HG03575 (cell line): Measurements from ENCODE around the gene SBF2.
"Not testable (repeated sequence)": the region's sequence is repeated elsewhere in the genome, so short reads cannot be mapped to it uniquely, and the experiment has no call there.

ENCODE experiments used
- ATAC-seq: cut with Tn5 transposase; IDR thresholded peaks from one replicate; pipeline ENCODE4 v1.9.1; 2021; ENCODE audit not compliant: unreplicated experiment, insufficient number of reproducible peaks, low FRiP score; ENCODE audit errors: extremely low read depth

SBF2 gene

DNA sequence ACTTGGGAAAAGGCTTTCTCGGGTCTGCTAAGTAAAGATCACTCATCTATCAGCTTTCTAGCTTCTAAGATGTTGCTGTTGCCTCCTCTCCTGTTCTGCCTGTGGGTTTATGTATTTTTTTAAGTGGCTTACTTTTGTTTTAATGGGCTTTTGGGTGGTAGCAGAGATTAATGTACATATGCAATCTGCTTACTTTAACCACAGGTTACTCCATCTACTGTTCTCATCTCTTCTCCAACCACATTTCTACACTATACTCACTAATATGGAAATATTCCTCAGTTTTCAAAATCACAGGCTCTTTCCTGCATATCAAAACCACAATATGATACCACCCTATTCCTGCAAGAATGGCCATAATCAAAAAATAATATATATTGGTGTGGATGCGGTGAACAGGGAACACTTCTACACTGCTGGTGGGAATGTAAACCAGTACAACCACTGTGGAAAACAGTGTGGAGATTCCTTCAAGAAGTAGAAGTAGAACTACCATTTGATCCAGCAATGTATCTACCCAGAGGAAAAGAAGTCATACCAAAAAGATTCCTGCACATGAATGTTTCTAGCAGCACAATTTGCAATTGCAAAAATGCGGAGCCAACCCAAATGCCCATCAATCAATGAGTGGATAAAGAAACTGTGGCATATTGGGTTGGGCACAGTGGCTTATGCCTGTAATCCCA, 341.4 kb downstream of the SBF2 start:
- ATAC-seq, result no peak

DNA sequence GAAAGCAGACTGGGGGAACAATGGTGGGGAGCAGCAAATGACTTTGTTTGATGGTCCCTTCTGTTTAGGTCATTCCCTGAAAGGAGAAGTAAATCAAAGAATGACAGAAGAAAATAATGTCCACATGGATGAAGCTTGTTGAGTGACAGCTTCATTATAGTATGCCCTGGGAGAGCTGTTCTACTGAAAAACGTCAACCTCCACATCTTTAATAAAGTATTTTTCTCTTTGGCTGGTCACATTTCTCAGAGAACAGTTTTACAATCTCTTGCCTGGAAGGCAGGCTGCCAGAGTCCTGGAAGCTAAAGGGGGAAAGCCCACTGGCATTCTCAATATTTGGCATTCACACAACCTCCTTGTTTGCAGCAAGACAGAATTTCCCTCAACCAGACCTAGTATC, 342.2 kb downstream of the SBF2 start:
- ATAC-seq, result no peak

DNA sequence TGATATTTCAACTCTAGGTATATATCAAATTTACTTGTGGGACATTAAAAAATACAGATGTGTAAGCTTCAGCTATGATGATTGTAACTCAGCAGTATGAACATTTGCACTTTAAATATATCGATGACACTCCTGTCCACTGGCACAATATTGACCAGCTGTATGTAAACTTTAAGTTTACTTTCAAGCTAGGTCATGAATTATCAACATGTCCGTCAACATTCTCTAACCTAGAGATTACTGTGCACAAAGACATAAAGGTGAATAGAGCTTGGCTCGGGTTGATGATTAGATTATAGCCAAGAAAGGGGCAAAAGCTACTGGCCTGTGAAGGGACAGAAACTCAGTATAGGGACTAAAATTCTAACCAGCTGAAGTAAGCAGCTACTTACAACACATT, 343.6 kb downstream of the SBF2 start:
- no peak for ATAC-seq

DNA sequence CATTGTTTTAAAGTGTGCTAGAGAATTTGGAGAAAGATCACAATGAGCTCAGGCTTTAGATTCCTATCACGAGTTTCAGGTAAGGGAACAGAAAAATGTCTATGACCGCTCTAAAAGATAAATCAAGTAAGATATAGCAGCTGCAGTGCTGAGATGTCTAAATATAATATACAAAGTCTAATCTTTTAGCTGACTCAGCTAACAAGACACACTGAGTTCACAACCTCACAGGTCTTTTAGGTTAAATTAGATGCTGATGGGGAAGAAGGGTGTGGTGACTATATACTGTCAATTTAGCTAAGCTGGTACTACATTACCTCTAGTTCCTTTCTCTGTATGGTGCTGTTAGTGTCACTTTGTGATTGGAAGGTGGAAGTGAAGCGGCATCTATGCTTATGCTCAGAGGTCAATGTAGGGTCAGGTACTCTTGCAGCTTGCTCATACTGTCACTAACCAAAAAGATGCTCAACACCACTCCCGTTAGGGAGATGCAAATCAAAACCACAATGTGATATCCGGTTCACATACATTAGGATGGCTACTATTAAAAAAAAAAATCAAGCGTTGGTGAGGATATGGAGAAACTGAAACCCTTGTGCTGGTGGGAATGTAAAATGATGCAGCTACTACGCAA, 346.7 kb downstream of the SBF2 start:
- peak; percentile 50 for ATAC-seq

DNA sequence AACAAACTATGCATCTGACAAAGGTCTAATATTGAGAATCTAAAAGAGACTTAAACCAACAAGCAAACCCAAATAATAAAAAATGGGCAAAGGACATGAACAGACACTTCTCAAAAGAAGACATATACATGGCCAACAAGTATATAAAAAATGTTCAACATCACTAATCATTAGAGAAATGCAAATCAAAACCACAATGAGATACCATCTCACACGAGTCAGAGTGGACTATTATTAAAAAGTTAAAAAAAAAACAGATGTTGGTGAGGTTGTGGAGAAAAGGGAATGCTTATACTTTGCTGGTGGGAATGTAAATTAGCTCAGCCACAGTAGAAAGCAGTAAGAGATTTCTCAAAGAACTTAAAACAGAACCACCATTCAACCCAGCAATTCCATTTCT, 348.3 kb downstream of the SBF2 start:
- not testable (repeated sequence) for ATAC-seq

DNA sequence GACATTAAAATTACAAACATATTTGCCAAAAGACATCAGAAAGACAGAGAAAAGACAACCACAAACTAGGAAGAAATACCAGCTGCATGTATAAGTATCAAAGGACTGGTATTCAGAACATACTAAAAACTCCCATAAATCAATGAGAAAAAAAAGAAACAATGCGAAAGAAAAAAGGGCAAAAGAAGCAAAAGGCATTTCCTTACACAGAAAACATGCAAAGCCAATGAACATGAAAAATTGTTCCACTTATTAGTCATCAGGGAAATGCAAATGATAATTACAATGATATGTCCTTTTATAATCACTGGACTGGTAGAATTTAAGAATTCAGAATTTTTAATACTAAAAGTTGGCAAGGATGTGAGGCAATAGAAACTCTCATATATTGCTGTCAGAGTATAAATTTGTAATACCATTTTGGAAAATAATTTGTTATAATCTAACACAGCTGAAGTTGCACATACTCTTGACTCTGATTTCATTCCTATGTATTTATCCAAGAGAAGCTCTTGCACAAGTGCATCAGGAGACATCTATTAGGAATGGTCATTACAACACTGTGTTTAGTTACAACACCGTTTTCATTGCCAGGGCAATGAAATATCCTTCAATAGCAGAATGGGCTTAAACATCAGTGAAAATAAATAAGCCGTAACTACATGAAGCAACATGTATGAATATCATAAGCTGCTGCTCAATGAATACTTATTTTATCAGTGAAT, 350.5 kb downstream of the SBF2 start:
- no peak for ATAC-seq

DNA sequence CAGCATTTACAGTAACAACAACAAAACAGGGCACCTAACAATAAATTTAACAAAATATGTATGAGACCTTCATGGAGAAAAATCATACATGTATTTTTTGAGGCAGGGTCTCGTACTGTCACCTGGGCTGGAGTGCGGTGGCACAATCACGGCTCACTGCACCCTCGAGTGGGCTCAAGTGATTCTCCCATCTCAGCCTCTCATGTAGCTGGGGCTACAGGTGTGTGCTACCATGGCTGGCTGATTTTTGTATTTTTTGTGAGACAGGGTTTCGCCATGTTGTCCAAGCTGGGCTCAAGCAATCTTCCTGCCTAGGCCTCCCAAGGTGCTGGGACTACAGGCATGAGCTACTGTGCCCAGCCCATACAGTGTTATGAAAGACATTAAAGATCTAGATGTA, 352.0 kb downstream of the SBF2 start:
- ATAC-seq, result no peak

DNA sequence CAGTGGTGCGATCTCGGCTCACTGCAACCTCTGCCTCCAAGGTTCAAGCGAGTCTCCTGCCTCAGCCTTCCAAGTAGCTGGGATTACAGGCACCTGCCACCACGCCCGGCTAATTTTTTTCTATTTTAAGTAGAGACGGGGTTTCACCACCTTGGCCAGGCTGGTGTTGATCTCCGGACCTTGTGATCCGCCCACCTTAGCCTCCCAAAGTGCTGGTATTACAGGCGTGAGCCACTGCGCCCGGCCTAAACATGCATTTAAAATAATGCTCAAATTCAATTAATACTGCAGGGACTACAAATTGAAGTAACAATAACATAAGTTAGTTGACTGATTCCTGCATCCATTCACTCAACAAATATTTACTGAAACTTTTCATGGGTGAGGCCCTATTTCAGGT, 354.9 kb downstream of the SBF2 start:
- ATAC-seq, result not testable (repeated sequence)

DNA sequence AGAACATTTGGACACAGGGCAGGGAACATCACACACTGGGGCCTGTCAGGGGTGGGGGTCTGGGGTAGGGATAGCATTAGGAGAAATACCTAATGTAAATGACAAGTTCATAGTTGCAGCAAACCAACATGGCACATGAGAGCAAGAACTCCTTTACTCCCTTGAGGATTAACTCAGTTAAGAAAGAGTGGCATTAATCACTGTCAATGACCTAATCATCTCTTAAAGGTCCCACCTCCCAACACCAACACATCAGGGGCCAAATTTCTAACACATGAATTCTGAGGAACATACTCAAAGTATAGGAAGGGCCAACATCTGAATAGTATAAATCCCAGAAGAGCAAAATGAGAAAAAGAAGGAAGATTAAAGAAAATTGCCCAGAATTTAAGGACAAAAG, 357.3 kb downstream of the SBF2 start:
- ATAC-seq, result no peak

DNA sequence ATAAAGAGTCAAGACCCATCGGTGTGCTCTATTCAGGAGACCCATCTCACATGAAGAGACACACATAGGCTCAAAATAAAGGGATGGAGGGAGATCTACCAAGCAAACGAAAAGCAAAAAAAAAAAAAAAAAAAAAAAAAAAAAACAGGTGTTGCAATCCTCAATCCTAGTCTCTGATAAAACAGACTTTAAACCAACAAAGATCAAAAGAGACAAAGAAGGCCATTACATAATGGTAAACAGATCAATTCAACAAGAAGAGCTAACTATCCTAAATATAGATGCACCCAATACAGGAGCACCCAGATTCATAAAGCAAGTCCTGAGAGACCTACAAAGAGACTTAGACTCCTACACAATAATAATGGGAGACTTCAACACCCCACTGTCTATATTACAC, 361.2 kb downstream of the SBF2 start:
- ATAC-seq, result not testable (repeated sequence)

DNA sequence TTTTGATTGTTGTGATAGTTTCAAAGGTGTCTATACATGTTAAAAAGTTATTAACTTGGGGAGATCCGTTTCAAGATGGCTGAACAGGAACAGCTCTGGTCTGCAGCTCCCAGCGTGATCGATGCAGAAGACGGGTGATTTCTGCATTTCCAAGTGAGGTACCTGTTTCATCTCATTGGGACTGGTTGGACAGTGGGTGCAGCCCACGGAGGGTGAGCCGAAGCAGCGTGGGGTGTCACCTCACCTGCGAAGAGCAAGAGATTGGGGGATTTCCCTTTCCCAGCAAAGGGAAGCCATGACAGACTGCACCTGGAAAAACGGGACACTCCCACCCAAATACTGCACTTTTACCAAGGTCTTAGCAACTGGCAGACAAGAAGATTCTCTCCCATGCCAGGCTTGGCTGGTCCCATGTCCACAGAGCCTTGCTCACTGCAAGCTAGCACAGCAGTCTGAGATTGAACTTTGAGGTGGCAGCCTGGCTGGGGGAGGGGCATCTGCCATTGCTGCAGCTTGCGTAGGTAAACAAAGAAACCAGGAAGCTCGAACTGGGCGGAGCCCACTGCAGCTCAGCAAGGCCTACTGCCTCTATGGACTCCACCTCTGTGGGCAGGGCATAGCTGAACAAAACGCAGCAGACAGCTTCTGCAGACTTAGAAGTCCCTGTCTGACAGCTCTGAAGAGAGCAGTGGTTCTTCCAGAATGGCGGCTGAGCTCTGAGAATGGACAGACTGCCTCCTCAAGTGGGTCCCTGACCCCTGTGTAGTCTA, 363.3 kb downstream of the SBF2 start:
- ATAC-seq, result not testable (repeated sequence)

DNA sequence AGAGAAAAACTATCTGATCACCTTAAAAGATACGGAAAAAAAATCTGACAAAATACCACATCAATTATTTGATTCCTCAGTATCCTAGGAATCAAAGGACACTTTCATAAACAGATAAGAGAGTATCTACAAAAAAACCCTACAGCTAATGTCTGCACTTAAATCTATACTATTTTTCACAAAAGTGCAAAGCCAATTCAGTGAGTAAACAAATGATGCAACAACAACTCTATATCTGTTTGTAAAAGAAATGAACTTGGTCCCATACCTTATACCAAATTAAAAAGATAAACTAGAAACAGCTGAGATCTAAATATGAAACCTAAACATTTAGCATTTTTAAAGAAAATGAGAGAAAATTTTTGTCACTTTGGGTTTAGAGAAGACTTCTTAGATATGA, 366.3 kb downstream of the SBF2 start:
- ATAC-seq, result no peak

DNA sequence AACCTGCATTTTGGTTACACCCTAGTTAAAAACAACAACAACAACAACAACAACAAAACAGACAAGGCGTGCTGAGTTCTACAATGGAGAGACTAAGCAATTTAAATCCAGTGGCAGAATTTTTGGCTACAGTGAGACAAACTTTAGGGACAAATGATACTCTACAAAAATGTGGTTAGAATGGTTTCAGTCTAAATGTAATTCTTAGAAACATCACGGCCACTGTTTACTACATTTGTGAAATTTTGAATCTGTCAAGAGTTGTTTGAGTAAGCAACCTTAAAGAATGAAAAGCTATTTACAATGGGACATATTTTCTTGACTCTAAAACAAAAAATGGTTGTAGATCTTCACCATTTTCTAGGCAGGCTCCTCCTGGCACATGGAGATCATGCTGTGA, 370.7 kb downstream of the SBF2 start:
- no peak for ATAC-seq

DNA sequence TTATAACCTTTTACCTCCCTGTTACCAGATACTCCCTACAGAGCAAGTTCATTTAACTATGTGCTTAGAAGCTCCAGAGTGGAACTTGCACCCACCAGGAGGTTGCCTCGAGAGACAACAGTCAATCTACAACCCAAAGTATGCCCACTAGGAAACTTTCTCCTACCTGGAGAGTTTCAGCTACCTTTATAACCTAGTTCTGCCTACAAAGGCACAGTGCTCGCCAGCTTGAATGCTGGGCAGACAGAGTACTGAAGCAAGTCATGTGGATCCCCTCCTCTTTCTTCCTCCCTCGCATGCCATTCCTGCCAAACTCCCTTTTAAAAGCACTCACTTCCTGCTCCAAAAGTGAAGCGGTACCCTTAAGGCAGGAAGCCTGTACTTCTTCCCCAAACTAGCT, 371.2 kb downstream of the SBF2 start:
- no peak for ATAC-seq

DNA sequence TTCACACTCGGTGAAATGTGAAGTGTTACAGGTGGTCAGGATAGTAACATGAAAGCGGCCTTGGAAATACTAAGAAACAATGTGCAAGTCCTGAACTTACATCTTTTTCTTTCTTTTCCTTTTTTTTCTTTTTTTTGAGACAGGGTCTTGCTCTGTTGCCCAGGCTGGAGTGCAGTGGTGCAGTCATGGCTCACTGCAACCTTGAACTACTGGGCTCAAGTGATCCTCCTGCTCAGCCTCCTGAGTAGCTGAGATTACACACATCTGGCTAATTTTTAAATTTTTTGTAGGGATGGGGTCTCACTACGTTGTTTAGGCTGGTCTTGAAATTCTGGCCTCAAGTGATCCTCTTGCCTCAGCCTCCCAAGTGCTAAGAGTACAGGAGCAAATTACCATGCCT, 377.5 kb downstream of the SBF2 start:
- no peak for ATAC-seq

DNA sequence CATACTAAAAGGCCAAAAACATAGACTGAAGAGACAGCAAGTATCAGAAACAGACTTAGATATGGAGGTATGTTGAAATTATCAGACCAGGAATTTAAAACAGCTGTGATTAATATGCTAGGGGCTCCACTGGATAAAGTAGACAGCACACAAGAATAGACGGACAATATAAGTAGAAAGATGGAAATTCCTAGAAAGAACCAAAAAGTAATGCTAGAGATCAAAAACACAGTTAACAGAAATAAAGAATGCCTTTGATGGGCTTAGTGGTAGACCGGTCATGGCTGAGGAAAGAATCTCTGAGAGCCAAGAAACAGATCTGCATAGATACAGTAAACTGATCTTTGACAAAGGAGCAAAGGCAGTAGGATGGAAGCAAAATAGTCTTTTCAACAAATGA, 380.0 kb downstream of the SBF2 start:
- no peak for ATAC-seq

DNA sequence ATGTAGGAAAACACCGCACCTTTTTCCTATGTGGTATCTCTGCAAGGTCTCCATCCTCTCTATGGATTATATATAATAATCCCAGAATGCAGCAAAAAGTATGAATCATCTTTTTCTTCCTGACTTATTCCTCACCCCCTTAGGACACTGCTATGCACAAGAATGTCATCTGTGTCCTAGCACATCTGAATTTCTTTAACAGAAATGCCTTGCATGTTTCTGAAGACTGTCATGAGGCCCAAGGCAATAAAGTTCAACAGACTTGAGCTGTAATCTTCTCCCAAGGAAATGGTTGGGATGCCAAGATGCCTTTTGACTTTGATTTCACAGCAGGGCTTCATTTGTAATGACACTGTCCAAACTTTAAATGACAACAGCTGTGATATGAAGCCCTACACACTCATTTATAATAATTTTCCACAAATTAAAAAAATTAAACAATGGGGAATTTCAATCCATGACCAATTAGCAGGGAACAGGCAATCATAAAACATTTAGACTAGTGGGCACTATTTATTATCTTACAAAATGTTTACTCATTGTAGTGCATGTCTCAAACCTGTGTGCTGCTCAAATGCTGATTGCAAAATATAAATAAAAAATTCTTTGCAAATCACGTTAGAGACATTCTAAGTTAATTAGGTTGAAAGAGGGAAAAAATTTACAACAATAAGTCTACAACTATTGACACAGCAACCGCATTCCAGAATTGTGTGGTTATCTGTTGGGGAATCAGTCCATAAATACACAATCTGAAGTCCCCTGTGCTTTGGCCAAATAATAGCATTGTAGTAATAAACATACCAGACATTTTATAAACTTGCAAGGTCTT, 387.8 kb downstream of the SBF2 start:
- ATAC-seq, result no peak

DNA sequence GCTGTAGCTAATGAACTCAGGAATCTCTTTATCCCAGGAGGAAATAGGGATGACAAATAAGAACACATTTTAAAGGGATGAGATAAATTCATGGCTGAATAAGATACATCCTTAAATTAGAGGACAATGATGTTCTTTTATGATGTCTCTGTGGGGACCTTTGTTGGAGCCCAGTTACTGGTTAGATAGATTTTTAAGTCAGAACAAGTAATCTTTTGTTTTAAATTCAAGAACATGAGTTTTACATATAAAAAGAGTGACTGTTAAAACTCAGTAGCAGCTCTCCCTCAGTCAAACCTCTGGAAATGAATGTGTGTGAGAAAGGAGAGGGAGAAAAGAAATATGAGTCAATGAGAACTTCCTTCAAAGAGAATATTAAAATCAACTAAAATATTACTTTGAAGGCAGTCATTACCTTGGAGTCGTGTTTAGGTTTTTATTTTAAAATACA, 388.5 kb downstream of the SBF2 start:
- ATAC-seq, result no peak

DNA sequence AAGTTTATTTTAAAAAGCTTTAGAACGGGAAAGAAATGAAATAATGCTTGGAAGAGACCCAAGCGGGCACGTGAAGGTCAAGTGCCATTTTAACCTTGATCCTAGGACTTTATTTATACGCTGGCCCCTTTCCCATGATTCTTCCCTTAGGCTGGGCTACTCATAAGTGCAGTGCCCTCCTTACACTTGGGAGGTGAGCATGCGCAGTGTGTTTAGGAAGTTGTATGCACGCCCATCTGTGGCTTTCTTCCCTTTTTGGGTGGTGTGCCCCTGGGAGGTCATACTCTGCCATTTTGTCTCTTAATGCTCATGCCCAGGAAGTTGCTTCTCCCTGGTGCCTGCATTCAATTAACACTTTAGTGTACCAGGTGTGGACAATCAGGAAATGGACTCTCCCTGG, 390.4 kb downstream of the SBF2 start:
- no peak for ATAC-seq
